DND-41 (cell line): ENCODE data around the gene PRKCD.

Source experiments
- ATAC-seq: fragments of 200-7000 bp; cut with Tn5 transposase; 3 replicates; pipeline ENCODE4 v1.9.1; 2021; ENCODE audit warnings: low read depth; ENCODE audit not compliant: insufficient read depth
- DNase-seq: peaks from one replicate; pipeline ENCODE4 v3.0.0-alpha.2; 2020
- H2AFZ ChIP-seq: 2 replicates; pipeline ENCODE4 v1.6.0; 2012; ENCODE audit warnings: low read depth, low read length
- H3K27ac ChIP-seq: 2 replicates; pipeline ENCODE4 v1.5.1; 2012; ENCODE audit warnings: low read length, inconsistent platforms
- H3K27me3 ChIP-seq: fragments of 200-600 bp; sonication (generic); 2 replicates; pipeline ENCODE4 v1.6.0; 2012; ENCODE audit warnings: low read length, mild to moderate bottlenecking, inconsistent platforms; ENCODE audit not compliant: insufficient read depth, poor library complexity
- H3K36me3 ChIP-seq: 2 replicates; pipeline ENCODE4 v1.5.1; 2012; ENCODE audit warnings: low read length, inconsistent platforms; ENCODE audit not compliant: insufficient read depth
- H3K4me1 ChIP-seq: 2 replicates; pipeline ENCODE4 v1.5.1; 2012; ENCODE audit warnings: mild to moderate bottlenecking, low read length; ENCODE audit not compliant: insufficient read depth
- H3K4me2 ChIP-seq: 2 replicates; pipeline ENCODE4 v1.6.0; 2012; ENCODE audit warnings: mild to moderate bottlenecking, moderate library complexity, low read length, inconsistent platforms; ENCODE audit not compliant: insufficient read depth
- H3K4me3 ChIP-seq, 2 experiments: fragments of 200-600 bp in 1 of 2; shearing (Covaris generic) in 1 of 2; 2 replicates each; pipeline ENCODE4 v1.5.1; 2012 to 2016; ENCODE audit warnings: inconsistent platforms in 2 of 2, low read length in 2 of 2, mild to moderate bottlenecking in 2 of 2, low read depth in 1 of 2, moderate library complexity in 1 of 2
- H3K79me2 ChIP-seq: 2 replicates; pipeline ENCODE4 v1.6.0; 2012; ENCODE audit warnings: low read length, inconsistent platforms; ENCODE audit not compliant: insufficient read depth
- H3K9ac ChIP-seq: 2 replicates; pipeline ENCODE4 v1.6.0; 2012; ENCODE audit warnings: low read depth, mild to moderate bottlenecking, inconsistent platforms, low read length, moderate library complexity
- H3K9me3 ChIP-seq: 2 replicates; pipeline ENCODE4 v1.5.1; 2012; ENCODE audit warnings: low read length, moderate library complexity, mild to moderate bottlenecking, inconsistent platforms; ENCODE audit not compliant: insufficient read depth, severe bottlenecking
- H4K20me1 ChIP-seq: 2 replicates; pipeline ENCODE4 v1.6.0; 2012; ENCODE audit warnings: low read length; ENCODE audit not compliant: insufficient read depth
- EZH2 ChIP-seq: IDR thresholded peaks from 3 replicates; pipeline ENCODE4 v1.6.1; 2012; ENCODE audit warnings: borderline replicate concordance, low read depth, mild to moderate bottlenecking, moderate library complexity, low read length, inconsistent platforms; ENCODE audit not compliant: severe bottlenecking
- TF ChIP-seq, protein P1 (sequence below): IDR thresholded peaks from 2 replicates; pipeline ENCODE4 v1.5.1; 2012; ENCODE audit warnings: borderline replicate concordance, low read length, moderate library complexity, mild to moderate bottlenecking; ENCODE audit not compliant: poor library complexity, severe bottlenecking; ENCODE audit errors: extremely low read depth

The PRKCD gene

GRCh38 chr3:53178246-53178645 lies 17.2 kb downstream of the PRKCD start:
- H3K36me3 ChIP-seq: no peaks in the 10 kb centered on the region
- no peak for DNase-seq
- ATAC-seq: no peak
- peaks cover 4% of the 10 kb centered on the region; the same call in 1 of the 2 replicates for H4K20me1 ChIP-seq
- H3K27ac ChIP-seq: no peak overlapping the region
- H2AFZ ChIP-seq: no peak overlapping the region
- no peak overlapping the region for H3K4me3 ChIP-seq
- no peaks in the 10 kb centered on the region for H3K79me2 ChIP-seq
- no peak overlapping the region for H3K4me2 ChIP-seq
- no peaks in the 10 kb centered on the region for H3K4me1 ChIP-seq
- H3K27me3 ChIP-seq: no peaks in the 10 kb centered on the region
- H3K9ac ChIP-seq: no peak overlapping the region
- no peaks in the 10 kb centered on the region for H3K9me3 ChIP-seq
- TF ChIP-seq, protein P1, sequence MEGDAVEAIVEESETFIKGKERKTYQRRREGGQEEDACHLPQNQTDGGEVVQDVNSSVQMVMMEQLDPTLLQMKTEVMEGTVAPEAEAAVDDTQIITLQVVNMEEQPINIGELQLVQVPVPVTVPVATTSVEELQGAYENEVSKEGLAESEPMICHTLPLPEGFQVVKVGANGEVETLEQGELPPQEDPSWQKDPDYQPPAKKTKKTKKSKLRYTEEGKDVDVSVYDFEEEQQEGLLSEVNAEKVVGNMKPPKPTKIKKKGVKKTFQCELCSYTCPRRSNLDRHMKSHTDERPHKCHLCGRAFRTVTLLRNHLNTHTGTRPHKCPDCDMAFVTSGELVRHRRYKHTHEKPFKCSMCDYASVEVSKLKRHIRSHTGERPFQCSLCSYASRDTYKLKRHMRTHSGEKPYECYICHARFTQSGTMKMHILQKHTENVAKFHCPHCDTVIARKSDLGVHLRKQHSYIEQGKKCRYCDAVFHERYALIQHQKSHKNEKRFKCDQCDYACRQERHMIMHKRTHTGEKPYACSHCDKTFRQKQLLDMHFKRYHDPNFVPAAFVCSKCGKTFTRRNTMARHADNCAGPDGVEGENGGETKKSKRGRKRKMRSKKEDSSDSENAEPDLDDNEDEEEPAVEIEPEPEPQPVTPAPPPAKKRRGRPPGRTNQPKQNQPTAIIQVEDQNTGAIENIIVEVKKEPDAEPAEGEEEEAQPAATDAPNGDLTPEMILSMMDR: no peak

DNA sequence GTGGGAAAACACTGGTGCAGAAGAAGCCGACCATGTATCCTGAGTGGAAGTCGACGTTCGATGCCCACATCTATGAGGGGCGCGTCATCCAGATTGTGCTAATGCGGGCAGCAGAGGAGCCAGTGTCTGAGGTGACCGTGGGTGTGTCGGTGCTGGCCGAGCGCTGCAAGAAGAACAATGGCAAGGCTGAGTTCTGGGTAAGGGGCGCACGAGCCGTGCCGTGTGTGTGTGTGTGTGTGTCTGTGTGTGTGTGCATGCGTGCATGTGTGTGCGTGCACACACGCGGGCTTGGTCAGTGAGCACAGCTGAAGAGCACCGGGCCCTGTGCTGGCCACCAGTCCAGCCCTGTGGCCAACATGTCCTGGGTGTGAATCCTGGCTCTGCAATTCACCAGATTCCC lies 18.6 kb downstream of the PRKCD start:
- DNase-seq: no peak
- no peaks in the 10 kb centered on the region for H3K36me3 ChIP-seq
- H3K9me3 ChIP-seq: no peaks in the 10 kb centered on the region
- TF ChIP-seq, protein P1: no peak
- no peak for TF ChIP-seq EZH2
- H3K4me2 ChIP-seq: no peak overlapping the region
- peaks cover 4% of the 10 kb centered on the region; the same call in 1 of the 2 replicates for H4K20me1 ChIP-seq
- no peaks in the 10 kb centered on the region for H3K79me2 ChIP-seq
- H3K27ac ChIP-seq: no peak overlapping the region
- no peaks in the 10 kb centered on the region for H3K4me1 ChIP-seq
- no peak overlapping the region for H2AFZ ChIP-seq
- no peak overlapping the region for H3K4me3 ChIP-seq
- ATAC-seq: no peak
- H3K9ac ChIP-seq: no peak overlapping the region
- H3K27me3 ChIP-seq: no peaks in the 10 kb centered on the region

DNA sequence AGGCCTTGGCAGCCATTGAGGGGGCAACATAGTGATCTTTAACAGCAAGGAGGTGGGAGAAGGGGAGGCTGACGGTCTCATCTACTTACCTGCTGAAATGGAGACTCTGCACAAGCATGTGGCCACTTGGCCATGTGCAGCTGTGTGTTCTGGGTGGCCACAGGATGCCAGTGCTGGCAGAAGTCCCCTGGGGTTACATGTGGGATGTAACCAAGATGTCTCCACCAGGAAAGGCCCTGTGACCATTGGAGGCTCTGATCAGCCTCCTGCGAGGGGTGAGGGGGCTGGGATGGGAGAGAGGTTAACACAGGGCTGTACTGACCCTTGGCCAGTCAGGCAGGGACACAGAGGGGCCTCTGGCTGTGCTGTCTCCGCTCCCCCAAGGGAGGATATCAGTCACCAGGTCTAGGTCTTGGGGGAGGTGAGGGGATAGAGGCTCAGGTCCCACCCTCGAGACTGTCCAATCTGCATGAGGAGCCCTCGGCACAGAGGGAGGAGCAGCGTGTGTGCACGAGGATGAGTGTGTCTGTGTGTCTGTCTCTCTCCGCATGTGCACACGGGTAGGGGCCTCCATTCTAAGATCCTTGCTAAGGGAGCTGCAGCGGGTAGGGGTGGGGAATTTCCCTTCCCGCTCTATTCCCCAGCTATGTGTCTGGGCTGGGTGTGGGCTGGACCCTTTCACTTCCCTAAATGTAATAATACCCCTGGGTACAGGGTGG lies 19.5 kb downstream of the PRKCD start:
- Histone ChIP-seq H3K4me2 (no peak overlapping the region), H3K9ac (no peak overlapping the region), H2AFZ (no peak overlapping the region), H3K4me3 (no peak overlapping the region), H3K79me2 (no peaks in the 10 kb centered on the region), H3K4me1 (no peaks in the 10 kb centered on the region), H3K9me3 (no peaks in the 10 kb centered on the region), H3K27ac (no peak overlapping the region), H4K20me1 (peaks cover 4% of the 10 kb centered on the region; the same call in 1 of the 2 replicates), H3K36me3 (no peaks in the 10 kb centered on the region), H3K27me3 (no peaks in the 10 kb centered on the region)
- ATAC-seq: no peak
- DNase-seq: no peak
- TF ChIP-seq, protein P1: no peak
- TF ChIP-seq EZH2: no peak
